ENCODE data around the gene AOPEP. TPM values are rescaled to one million over a fixed set of nuclear protein-coding genes. Genes with fewer than 3 reads are reported as not detected.
A peak's percentile ranks its signal among the peaks of the same experiment; 100 is the strongest.

The AOPEP gene
- total RNA-seq, 4 donors from 2014 or later: 149 to 306 (median 193) TPM

GRCh38 chr9:95131023-95131943 lies 404.8 kb downstream of the AOPEP start:
- peaks cover 31% of the 10 kb centered on the region for H3K4me1 ChIP-seq
- H3K9me3 ChIP-seq: no peaks in the 10 kb centered on the region
- DNase-seq (ENCODE audit: low spot score in 2 of 2): no peak
- H3K27me3 ChIP-seq: no peaks in the 10 kb centered on the region
- H3K4me3 ChIP-seq: no peak overlapping the region
- WGBS: 29% methylated on average over 7 of the region's 7 CpGs
- no peak for TF ChIP-seq EP300 (IDR thresholded peaks at IDR 0.05)
- no peak for TF ChIP-seq POLR2A (IDR thresholded peaks at IDR 0.05)
- TF ChIP-seq, protein P1, sequence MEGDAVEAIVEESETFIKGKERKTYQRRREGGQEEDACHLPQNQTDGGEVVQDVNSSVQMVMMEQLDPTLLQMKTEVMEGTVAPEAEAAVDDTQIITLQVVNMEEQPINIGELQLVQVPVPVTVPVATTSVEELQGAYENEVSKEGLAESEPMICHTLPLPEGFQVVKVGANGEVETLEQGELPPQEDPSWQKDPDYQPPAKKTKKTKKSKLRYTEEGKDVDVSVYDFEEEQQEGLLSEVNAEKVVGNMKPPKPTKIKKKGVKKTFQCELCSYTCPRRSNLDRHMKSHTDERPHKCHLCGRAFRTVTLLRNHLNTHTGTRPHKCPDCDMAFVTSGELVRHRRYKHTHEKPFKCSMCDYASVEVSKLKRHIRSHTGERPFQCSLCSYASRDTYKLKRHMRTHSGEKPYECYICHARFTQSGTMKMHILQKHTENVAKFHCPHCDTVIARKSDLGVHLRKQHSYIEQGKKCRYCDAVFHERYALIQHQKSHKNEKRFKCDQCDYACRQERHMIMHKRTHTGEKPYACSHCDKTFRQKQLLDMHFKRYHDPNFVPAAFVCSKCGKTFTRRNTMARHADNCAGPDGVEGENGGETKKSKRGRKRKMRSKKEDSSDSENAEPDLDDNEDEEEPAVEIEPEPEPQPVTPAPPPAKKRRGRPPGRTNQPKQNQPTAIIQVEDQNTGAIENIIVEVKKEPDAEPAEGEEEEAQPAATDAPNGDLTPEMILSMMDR (IDR thresholded peaks at IDR 0.05): peak; percentile 46 to 80
- H3K36me3 ChIP-seq: no peaks in the 10 kb centered on the region
- no peak overlapping the region for H3K27ac ChIP-seq

- Histone ChIP-seq H3K9me3 (no peaks in the 10 kb centered on the region), H3K36me3 (no peaks in the 10 kb centered on the region), H3K27ac (no peak overlapping the region), H3K27me3 (no peaks in the 10 kb centered on the region), H3K4me1 (peaks cover 19% of the 10 kb centered on the region), H3K4me3 (no peak overlapping the region)
- DNase-seq (ENCODE audit: low spot score in 2 of 2): no peak
- TF ChIP-seq POLR2AphosphoS5 (IDR thresholded peaks at IDR 0.05) (no peak), EP300 (IDR thresholded peaks at IDR 0.05) (no peak), POLR2A (IDR thresholded peaks at IDR 0.05) (no peak)
- TF ChIP-seq, protein P1 (IDR thresholded peaks at IDR 0.05): no peak
- WGBS: 86% methylated on average over 17 of the region's 17 CpGs
Measured at GRCh38 chr9:95132366-95133324, 406.1 kb downstream of the AOPEP start.

- TF ChIP-seq, protein P1 (IDR thresholded peaks at IDR 0.05): no peak
- TF ChIP-seq POLR2A (IDR thresholded peaks at IDR 0.05): no peak
- TF ChIP-seq POLR2AphosphoS5 (IDR thresholded peaks at IDR 0.05): no peak
- no peak for TF ChIP-seq EP300 (IDR thresholded peaks at IDR 0.05)
Measured at GRCh38 chr9:95133325-95133705, 406.8 kb downstream of the AOPEP start.

DNA sequence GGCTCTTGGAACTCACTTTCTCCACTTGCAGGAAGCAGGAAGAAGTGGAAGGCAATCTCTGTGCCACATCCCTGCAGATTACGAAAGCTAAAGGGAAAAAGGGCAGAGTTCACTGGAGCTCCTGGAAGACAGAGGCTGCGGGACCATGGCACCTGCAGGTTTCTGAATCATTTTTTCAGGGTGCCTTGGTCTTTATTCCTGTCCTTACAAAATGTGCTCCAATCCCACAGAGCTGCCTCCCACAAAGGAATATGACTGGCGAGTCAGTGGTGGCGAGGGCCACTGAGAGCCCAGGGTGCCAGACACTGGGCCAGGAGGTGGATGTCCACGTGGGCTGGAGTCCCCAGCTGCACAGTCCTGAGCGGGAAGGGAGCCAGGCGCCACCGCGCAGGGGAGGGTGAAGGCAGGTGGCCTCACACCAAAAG lies 408.0 kb downstream of the AOPEP start:
- Histone ChIP-seq H3K27me3 (no peaks in the 10 kb centered on the region), H3K4me1 (peaks cover 11% of the 10 kb centered on the region), H3K36me3 (no peaks in the 10 kb centered on the region), H3K4me3 (no peak overlapping the region), H3K27ac (no peak overlapping the region), H3K9me3 (no peaks in the 10 kb centered on the region)
- TF ChIP-seq EP300 (IDR thresholded peaks at IDR 0.05) (no peak), POLR2A (IDR thresholded peaks at IDR 0.05) (no peak), POLR2AphosphoS5 (IDR thresholded peaks at IDR 0.05) (no peak)
- TF ChIP-seq, protein P1 (IDR thresholded peaks at IDR 0.05): no peak
- DNase-seq (ENCODE audit: low spot score in 2 of 2): no peak
- 95% methylated on average over 9 of the region's 9 CpGs for WGBS

More at GRCh38 chr9:95133325-95133705, 406.8 kb downstream of the AOPEP start:
- DNase-seq (ENCODE audit: low spot score in 2 of 2): no peak
- no peak overlapping the region for H3K4me3 ChIP-seq
- 87% methylated on average over 4 of the region's 4 CpGs for WGBS
- H3K4me1 ChIP-seq: peaks cover 14% of the 10 kb centered on the region
- no peaks in the 10 kb centered on the region for H3K36me3 ChIP-seq
- no peaks in the 10 kb centered on the region for H3K9me3 ChIP-seq
- H3K27me3 ChIP-seq: no peaks in the 10 kb centered on the region
- no peak overlapping the region for H3K27ac ChIP-seq

Measured in suprapubic skin (tissue), 4 donors.